Psoas muscle (tissue), 8 donors: ENCODE results near the gene ZNF292. TPM values are rescaled to one million over a fixed set of nuclear protein-coding genes. Genes with fewer than 3 reads are reported as not detected.

ENCODE experiments used
- ATAC-seq, 4 donors: fragments of 200-7000 bp; cut with Tn5 transposase; one replicate each; pipeline ENCODE4 v1.9.1; 2020; ENCODE audit warnings: moderate library complexity in 3 of 4, mild to moderate bottlenecking in 2 of 4
- DNase-seq, 2 donors: peaks; one replicate each; pipeline ENCODE4 v3.0.0-alpha.2; 2020
- H3K27ac ChIP-seq: fragments of 200-600 bp; one replicate; pipeline ENCODE4 v1.8.0; 2022
- H3K27me3 ChIP-seq, 3 donors: fragments of 200-600 bp in 1 of 3; one replicate each; pipeline versions ENCODE4 v1.6.1 to v1.8.0; 2013 to 2022; ENCODE audit warnings: low read length in 2 of 3, mild to moderate bottlenecking in 2 of 3, moderate library complexity in 1 of 3; ENCODE audit not compliant: insufficient read depth in 3 of 3
- H3K36me3 ChIP-seq, 2 donors: fragments of 200-600 bp in 1 of 2; one replicate each; pipeline versions ENCODE4 v1.6.1 to v1.8.0; 2013 to 2022; ENCODE audit warnings: low read depth in 1 of 2, mild to moderate bottlenecking in 1 of 2, moderate library complexity in 1 of 2; ENCODE audit not compliant: insufficient read depth in 1 of 2
- H3K4me1 ChIP-seq: fragments of 200-600 bp; one replicate; pipeline ENCODE4 v1.8.0; 2022
- H3K4me3 ChIP-seq: fragments of 200-600 bp; one replicate; pipeline ENCODE4 v1.8.0; 2022; ENCODE audit warnings: mild to moderate bottlenecking
- H3K9me3 ChIP-seq: fragments of 200-600 bp; one replicate; pipeline ENCODE4 v1.8.0; 2022
- WGBS, 3 donors: extraction: QIAGEN DNeasy Blood & Tissue Kit; methylation state at CpG; one replicate each; pipeline versions ENCODE4 v1.1.6 to v1.1.7; 2013; 5-methylcytosine and 5-hydroxymethylcytosine counted together
- intact Hi-C, 2 donors: fragments of 100-400 bp; cut with DNase I; formaldehyde crosslinking; loops; one replicate each; pipeline versions ENCODE4 v1.11.0 to v1.14.2; 2022
- polyA plus RNA-seq, 3 donors: library from polyadenylated mRNA; stranded (reverse); fragments of 200-250 nt; gene quantifications; one replicate each; pipeline ENCODE4 v1.2.3, GENCODE V29; 2013
- total RNA-seq, 4 donors: library from RNA; stranded (reverse); fragmentation: NEBNext Ultra II Directional in 2 of 4; extraction: Animal tissue kit (Norgen Biotek cat#: 25700) in 2 of 4; gene quantifications; one replicate each; pipeline versions ENCODE4 v1.2.1 to v1.2.4, GENCODE V29; 2021 to 2023
- TF ChIP-seq, protein P1 (sequence below): fragments of 200-600 bp; IDR thresholded peaks from one replicate; pipeline ENCODE4 v1.8.0; 2022; ENCODE audit warnings: antibody characterized with exemption
- donor health status: healthy with polysubstance abuse.
- donor health status: DM: no; HTN: no; CAD: no; lungs with moderate emphysema.
- donor health status: Bipolar disorder and iron deficiency.
- donor health status: healthy.
- donor health status: DM: yes; HTN: yes; CAD: no.
- donor health status: DM: no; HTN: no; CAD: no.
- donor health status: DM: no; HTN: no; CAD: no.
- donor health status: DM: yes; HTN: yes; CAD: no.

ZNF292 gene
- total and polyA plus RNA-seq, 7 donors, result 1.9 to 21.3 (median 16.7) TPM

DNA sequence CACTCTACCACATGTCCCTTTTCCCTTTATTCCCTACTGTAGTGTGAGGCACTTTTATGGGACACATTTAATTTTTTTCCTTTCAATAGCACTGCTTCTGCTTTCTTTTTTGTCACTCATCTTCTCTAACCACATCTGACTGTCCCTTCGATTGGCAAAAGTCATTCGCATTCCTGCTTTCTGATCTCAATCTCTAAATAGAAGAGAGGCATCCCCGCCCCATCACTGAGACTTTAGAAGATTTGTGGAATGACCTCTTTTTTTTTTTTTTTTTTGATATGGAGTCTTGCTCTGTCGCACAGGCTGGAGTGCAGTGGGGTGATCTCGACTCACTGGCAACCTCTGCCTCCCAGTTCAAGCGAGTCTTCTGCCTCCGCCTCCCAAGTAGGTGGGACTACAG, 9.1 kb downstream of the ZNF292 start:
- Histone ChIP-seq H3K36me3 (no peaks in the 10 kb centered on the region), H3K9me3 (no peaks in the 10 kb centered on the region), H3K27me3 (no peaks in the 10 kb centered on the region), H3K4me3 (no peak overlapping the region), H3K27ac (no peak overlapping the region), H3K4me1 (peaks cover 23% of the 10 kb centered on the region)
- WGBS, 3 donors, result 81 to 88% (median 85%) methylated on average over 7 of the region's 7 CpGs
- intact Hi-C loops, result no loop called here
- DNase-seq, result no peak
- no peak for ATAC-seq
- TF ChIP-seq, protein P1, sequence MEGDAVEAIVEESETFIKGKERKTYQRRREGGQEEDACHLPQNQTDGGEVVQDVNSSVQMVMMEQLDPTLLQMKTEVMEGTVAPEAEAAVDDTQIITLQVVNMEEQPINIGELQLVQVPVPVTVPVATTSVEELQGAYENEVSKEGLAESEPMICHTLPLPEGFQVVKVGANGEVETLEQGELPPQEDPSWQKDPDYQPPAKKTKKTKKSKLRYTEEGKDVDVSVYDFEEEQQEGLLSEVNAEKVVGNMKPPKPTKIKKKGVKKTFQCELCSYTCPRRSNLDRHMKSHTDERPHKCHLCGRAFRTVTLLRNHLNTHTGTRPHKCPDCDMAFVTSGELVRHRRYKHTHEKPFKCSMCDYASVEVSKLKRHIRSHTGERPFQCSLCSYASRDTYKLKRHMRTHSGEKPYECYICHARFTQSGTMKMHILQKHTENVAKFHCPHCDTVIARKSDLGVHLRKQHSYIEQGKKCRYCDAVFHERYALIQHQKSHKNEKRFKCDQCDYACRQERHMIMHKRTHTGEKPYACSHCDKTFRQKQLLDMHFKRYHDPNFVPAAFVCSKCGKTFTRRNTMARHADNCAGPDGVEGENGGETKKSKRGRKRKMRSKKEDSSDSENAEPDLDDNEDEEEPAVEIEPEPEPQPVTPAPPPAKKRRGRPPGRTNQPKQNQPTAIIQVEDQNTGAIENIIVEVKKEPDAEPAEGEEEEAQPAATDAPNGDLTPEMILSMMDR, result no peak

DNA sequence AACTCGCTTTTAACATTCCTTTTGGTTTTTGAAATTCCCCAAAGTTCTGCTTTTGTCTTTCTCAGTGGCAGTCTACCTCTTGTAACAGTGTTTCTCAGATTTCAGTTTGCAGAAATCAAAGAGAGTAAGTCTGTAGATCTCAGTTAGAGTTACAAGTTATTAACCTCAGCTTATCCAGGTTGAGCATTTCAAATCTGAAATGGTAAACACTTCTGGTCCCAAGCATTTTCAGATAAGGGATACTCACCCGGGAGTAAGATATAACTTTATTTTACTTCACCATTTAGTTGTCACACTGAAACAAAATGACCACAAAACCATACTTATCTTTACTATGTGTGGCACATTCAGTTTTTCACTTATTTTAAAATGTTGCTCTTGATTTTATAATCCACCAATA, 9.8 kb downstream of the ZNF292 start:
- TF ChIP-seq, protein P1, result no peak
- WGBS, 3 donors, result 68 to 84% (median 76%) methylated on average over 2 of the region's 2 CpGs
- H3K4me1 ChIP-seq, result peaks cover 23% of the 10 kb centered on the region
- H3K36me3 ChIP-seq, result no peaks in the 10 kb centered on the region
- ATAC-seq (no peak), DNase-seq (no peak)
- no peak overlapping the region for H3K4me3 ChIP-seq
- no peaks in the 10 kb centered on the region for H3K9me3 ChIP-seq
- no peak overlapping the region for H3K27ac ChIP-seq
- intact Hi-C loops, result no loop called here
- H3K27me3 ChIP-seq, result no peaks in the 10 kb centered on the region

DNA sequence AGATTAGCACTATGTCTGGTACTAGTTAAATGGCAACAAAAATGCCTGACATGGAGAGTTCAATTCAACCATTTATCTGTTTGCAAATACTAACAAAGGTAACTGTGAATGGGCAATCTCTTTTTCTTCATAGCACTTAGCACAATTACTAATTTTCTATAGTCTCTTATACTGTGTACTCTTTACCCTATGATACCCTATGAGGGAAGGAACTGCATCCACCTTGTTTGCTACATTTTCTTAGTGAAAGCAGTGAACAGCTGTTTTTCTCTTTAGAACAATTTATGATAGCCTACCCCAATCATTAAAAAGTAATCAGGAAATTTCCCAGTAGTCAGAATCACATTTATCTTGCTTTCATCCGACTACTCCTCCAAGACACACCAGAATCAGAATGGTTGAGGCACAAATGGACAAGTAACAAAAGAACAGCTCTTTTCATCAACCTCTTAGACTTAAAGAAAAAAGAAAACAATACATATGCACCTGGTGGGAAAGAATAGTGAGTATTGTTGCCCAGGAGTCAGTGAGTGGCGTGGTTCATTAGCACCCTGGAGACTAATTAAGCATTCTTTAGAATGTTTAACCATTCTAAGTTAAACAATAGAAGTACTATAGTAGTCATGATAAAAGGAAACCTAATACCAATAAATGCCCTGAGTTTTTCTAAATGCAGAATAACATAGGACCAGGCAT, 16.7 kb downstream of the ZNF292 start:
- H3K36me3 ChIP-seq, result no peaks in the 10 kb centered on the region
- no peak overlapping the region for H3K27ac ChIP-seq
- 78 to 84% (median 81%) methylated on average over 2 of the region's 2 CpGs for WGBS, 3 donors
- peaks cover 29% of the 10 kb centered on the region for H3K4me1 ChIP-seq
- no peaks in the 10 kb centered on the region for H3K27me3 ChIP-seq
- no peaks in the 10 kb centered on the region for H3K9me3 ChIP-seq
- ATAC-seq (no peak), DNase-seq (no peak)
- intact Hi-C loops, result no loop called here
- TF ChIP-seq, protein P1, result no peak
- no peak overlapping the region for H3K4me3 ChIP-seq

DNA sequence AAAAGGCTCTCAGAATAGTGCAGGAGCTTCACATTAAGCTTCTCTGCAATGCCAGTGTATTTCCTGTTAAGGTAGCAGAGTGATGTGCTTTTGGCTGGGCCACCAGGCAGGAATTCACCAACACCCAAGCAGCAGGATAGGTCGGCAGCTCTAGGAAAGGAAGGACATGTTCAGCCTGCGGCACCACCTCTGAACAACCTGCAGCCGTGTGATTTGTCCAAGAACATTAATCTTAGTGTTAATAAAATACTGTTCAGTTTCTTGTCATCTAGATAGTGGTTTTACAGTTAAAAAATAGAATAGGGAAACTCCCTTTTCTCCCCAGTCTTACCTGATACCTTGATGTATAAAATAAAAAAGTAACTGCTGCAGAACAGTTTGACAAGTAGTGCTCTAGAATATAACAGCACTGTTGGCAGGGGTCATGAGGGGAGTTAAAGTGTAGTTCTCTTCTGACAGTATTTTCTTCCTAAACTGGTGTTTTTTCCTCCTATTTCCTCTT, 18.8 kb downstream of the ZNF292 start:
- intact Hi-C loops, result no loop called here
- Histone ChIP-seq H3K36me3 (no peaks in the 10 kb centered on the region), H3K27ac (no peak overlapping the region), H3K4me3 (no peak overlapping the region), H3K9me3 (no peaks in the 10 kb centered on the region), H3K4me1 (peaks cover 32% of the 10 kb centered on the region), H3K27me3 (no peaks in the 10 kb centered on the region)
- WGBS, 3 donors, result 23 to 54% (median 39%) methylated on average over 3 of the region's 3 CpGs
- DNase-seq (no peak), ATAC-seq (peak in 2 of 4 donors; percentile 47 to 50)
- TF ChIP-seq, protein P1, result no peak

DNA sequence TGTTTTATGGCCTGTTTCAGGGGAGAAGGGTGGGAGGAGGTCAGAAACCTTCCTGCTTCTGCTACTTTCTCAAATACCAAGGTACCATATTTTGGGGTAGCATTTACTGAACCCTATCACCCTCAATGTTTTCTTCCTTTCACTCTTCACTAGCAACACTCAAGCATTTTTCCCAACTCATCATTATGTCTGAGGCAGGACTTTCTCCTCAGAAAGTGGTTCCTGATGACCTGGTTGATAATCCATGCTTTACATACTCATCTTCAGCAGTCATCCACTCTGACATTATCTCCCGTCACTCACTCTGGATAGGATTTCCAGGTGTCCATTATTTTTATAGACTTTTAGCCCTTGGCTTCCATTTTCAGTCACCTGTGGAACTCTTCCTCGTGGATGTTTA, 21.1 kb downstream of the ZNF292 start:
- Histone ChIP-seq H3K27ac (no peak overlapping the region), H3K36me3 (peaks cover 0 to 7% of the 10 kb centered on the region in 2 donors), H3K4me1 (peaks cover 27% of the 10 kb centered on the region), H3K4me3 (no peak overlapping the region), H3K9me3 (no peaks in the 10 kb centered on the region), H3K27me3 (no peaks in the 10 kb centered on the region)
- ATAC-seq, result no peak
- no peak for DNase-seq
- WGBS, 3 donors, result 93 to 99% (median 98%) methylated on average over 2 of the region's 2 CpGs
- intact Hi-C loops, result no loop called here
- TF ChIP-seq, protein P1, result no peak
